B cell (primary cell): ENCODE results near the gene CMYA5. TPM values are rescaled to one million over a fixed set of nuclear protein-coding genes. Genes with fewer than 3 reads are reported as not detected.

Experiments
- ATAC-seq: fragments of 200-7000 bp; cut with Tn5 transposase; one replicate; pipeline ENCODE4 v1.10.0; 2021; ENCODE audit warnings: low read depth, mild to moderate bottlenecking, moderate number of reproducible peaks, moderate library complexity
- CTCF ChIA-PET: fragments of 350-600 bp; sonication (Branson Sonifier 250); formaldehyde crosslinking; loops from one replicate; lab custom pipeline; 2021; ENCODE audit warnings: antibody characterized with exemption, inconsistent platforms; lab: Charles Lee
- POLR2A ChIA-PET: fragments of 350-600 bp; sonication (Branson Sonifier 250); formaldehyde crosslinking; loops from one replicate; lab custom pipeline; 2021; ENCODE audit warnings: antibody characterized with exemption; lab: Charles Lee
- DNase-seq: peaks from one replicate; pipeline ENCODE4 v3.0.0; 2013
- H2AFZ ChIP-seq: 2 replicates; pipeline ENCODE4 v1.6.1; 2012; ENCODE audit warnings: mild to moderate bottlenecking, low read depth, low read length; ENCODE audit not compliant: insufficient read depth, poor library complexity, severe bottlenecking
- H3K27ac ChIP-seq, 2 donors: 1 replicate in 1 of 2; 2 replicates in 1 of 2; pipeline ENCODE4 v1.5.1; 2012 to 2013; ENCODE audit warnings: low read length in 2 of 2, mild to moderate bottlenecking in 2 of 2, moderate library complexity in 1 of 2
- H3K27me3 ChIP-seq, 4 experiments: fragments of 200-600 bp in 1 of 4; sonication (generic) in 1 of 4; replicated peaks in 1 of 4; 1 replicate in 2 of 4; 2 replicates in 2 of 4; pipeline versions ENCODE4 v1.6.1 to v1.7.0; 2013 to 2016; ENCODE audit warnings: low read length in 3 of 4, mild to moderate bottlenecking in 2 of 4, mixed read lengths in 1 of 4, moderate library complexity in 1 of 4; ENCODE audit not compliant: insufficient read depth in 4 of 4, control insufficient read depth in 3 of 4; ENCODE audit errors: control extremely low read depth in 1 of 4
- H3K36me3 ChIP-seq, 2 experiments: replicated peaks in 1 of 2; 1 replicate in 1 of 2; 2 replicates in 1 of 2; pipeline versions ENCODE4 v1.6.1 to v1.7.1; 2013; ENCODE audit warnings: low read length in 1 of 2; ENCODE audit not compliant: insufficient read depth in 2 of 2, control insufficient read depth in 1 of 2; ENCODE audit errors: control extremely low read depth in 1 of 2, extremely low read depth in 1 of 2
- H3K4me1 ChIP-seq, 2 donors: fragments of 200-600 bp in 1 of 2; sonication (generic) in 1 of 2; 1 replicate in 1 of 2; 2 replicates in 1 of 2; pipeline versions ENCODE4 v1.5.1 to v1.6.1; 2013 to 2017; ENCODE audit warnings: low read length in 2 of 2; ENCODE audit not compliant: control insufficient read depth in 2 of 2, insufficient read depth in 2 of 2
- H3K4me2 ChIP-seq: replicated peaks from 2 replicates; pipeline ENCODE3; 2012; ENCODE audit warnings: mild to moderate bottlenecking, low read depth, low read length; ENCODE audit not compliant: poor library complexity, severe bottlenecking
- H3K4me3 ChIP-seq, 5 experiments: fragments of 200-600 bp in 1 of 5; sonication (generic) in 1 of 5; 1 replicate in 3 of 5; 2 replicates in 2 of 5; pipeline versions ENCODE4 v1.5.1 to v1.7.0; 2011 to 2016; ENCODE audit warnings: low read length in 4 of 5, mild to moderate bottlenecking in 4 of 5, low read depth in 2 of 5, control low read depth in 1 of 5, moderate library complexity in 1 of 5; ENCODE audit not compliant: insufficient read depth in 1 of 5; ENCODE audit errors: control extremely low read depth in 1 of 5, extremely low read depth in 1 of 5
- H3K79me2 ChIP-seq: fragments of 200-600 bp; sonication (generic); one replicate; pipeline ENCODE4 v1.6.0; 2016; ENCODE audit warnings: low read length; ENCODE audit not compliant: control insufficient read depth, insufficient read depth
- H3K9ac ChIP-seq: fragments of 200-600 bp; sonication (generic); 2 replicates; pipeline ENCODE4 v1.6.1; 2017; ENCODE audit warnings: mild to moderate bottlenecking, low read length, moderate library complexity
- H3K9me3 ChIP-seq, 3 donors: one replicate each; pipeline versions ENCODE4 v1.6.1 to v1.7.1; 2013; ENCODE audit warnings: low read length in 2 of 3; ENCODE audit not compliant: control insufficient read depth in 2 of 3, insufficient read depth in 1 of 3; ENCODE audit errors: control extremely low read depth in 1 of 3
- H4K20me1 ChIP-seq: 2 replicates; pipeline ENCODE4 v1.6.0; 2012; ENCODE audit warnings: mild to moderate bottlenecking, low read length; ENCODE audit not compliant: insufficient read depth, control insufficient read depth, poor library complexity, severe bottlenecking
- H3K27ac Mint-ChIP-seq: one replicate; pipeline ENCODE4 v1.8.0; 2021; ENCODE audit warnings: mixed read lengths
- H3K27me3 Mint-ChIP-seq: one replicate; pipeline ENCODE4 v1.8.0; 2021; ENCODE audit warnings: mixed read lengths
- H3K4me1 Mint-ChIP-seq: one replicate; pipeline ENCODE4 v1.8.0; 2021; ENCODE audit warnings: mixed read lengths
- H3K4me3 Mint-ChIP-seq: one replicate; pipeline ENCODE4 v1.8.0; 2021; ENCODE audit warnings: mixed read lengths
- H3K9me3 Mint-ChIP-seq: one replicate; pipeline ENCODE4 v1.8.0; 2022; ENCODE audit warnings: mixed read lengths; ENCODE audit not compliant: insufficient read depth
- CTCF ChIP-seq: fragments of 200-600 bp; IDR thresholded peaks from one replicate; pipeline ENCODE4 v1.8.0; 2022; ENCODE audit warnings: antibody characterized with exemption, mild to moderate bottlenecking
- EZH2 ChIP-seq: IDR thresholded peaks from 2 replicates; pipeline ENCODE4 v1.6.1; 2012; ENCODE audit warnings: borderline replicate concordance, low read depth, mild to moderate bottlenecking, moderate library complexity, low read length; ENCODE audit not compliant: insufficient read depth, poor library complexity, severe bottlenecking
- WGBS: methylation state at CpG from one replicate; pipeline ENCODE4 v1.1.5; 2013; ENCODE audit warnings: missing lambda C conversion rate; ENCODE audit not compliant: insufficient coverage; 5-methylcytosine and 5-hydroxymethylcytosine counted together
- intact Hi-C: fragments of 100-400 bp; cut with micrococcal nuclease; formaldehyde crosslinking; loops from one replicate; pipeline ENCODE4 v1.10.0; 2022
- polyA plus RNA-seq: library from polyadenylated mRNA; depleted of rRNA; stranded (reverse); fragments of >200 nt; gene quantifications from 2 replicates; pipeline ENCODE4 v1.2.3, GENCODE V29; 2012
- total RNA-seq, 2 donors: library from RNA; stranded (reverse); fragments of 120-200 nt in 1 of 2; gene quantifications; 1 replicate in 1 of 2; 2 replicates in 1 of 2; pipeline versions ENCODE4 v1.2.3 to v1.2.4, GENCODE V29; 2013 to 2022

The CMYA5 gene
- total and polyA plus RNA-seq, 2 donors (not counting 1 experiment from before 2014, with no cell fraction given) = 0.01 to 0.25 TPM

DNA sequence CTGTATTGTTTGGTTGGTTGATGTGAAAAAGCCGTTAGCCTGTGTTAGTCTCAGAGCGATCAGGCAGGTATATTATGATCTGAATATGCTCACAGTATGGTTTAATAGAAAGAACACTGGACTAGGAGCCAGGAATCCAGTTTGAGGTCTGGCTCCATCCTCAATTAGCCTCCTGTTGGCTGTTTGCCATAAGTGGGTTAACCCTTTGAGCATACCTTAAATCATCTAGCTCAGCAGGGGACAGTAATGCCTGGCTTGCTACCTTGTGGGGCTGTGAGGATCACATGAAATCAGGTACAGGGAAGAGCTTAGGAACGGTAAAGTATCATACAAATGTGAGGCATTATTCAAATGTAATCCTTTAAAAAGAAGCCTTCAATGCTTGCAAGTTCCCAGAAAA is 104.7 kb downstream of the CMYA5 start:
- H3K4me3 ChIP-seq = no peak overlapping the region
- TF ChIP-seq EZH2 (no peak), CTCF (no peak)
- ATAC-seq (no peak), DNase-seq (no peak)
- Mint-ChIP-seq H3K27ac (no peak overlapping the region), H3K27me3 (peaks cover 10% of the 10 kb centered on the region), H3K4me1 (no peaks in the 10 kb centered on the region), H3K4me3 (no peak overlapping the region), H3K9me3 (no peaks in the 10 kb centered on the region)
- H2AFZ ChIP-seq = no peak overlapping the region
- no peaks in the 10 kb centered on the region for H3K36me3 ChIP-seq
- POLR2A ChIA-PET = no interaction called here
- H3K27me3 ChIP-seq = no peaks in the 10 kb centered on the region
- no peaks in the 10 kb centered on the region for H3K9me3 ChIP-seq
- H3K4me2 ChIP-seq = no peak overlapping the region
- H4K20me1 ChIP-seq = no peaks in the 10 kb centered on the region
- H3K79me2 ChIP-seq = no peaks in the 10 kb centered on the region
- H3K27ac ChIP-seq = no peak overlapping the region
- CTCF ChIA-PET = no interaction called here
- intact Hi-C loops = no loop called here
- H3K9ac ChIP-seq = no peak overlapping the region
- H3K4me1 ChIP-seq = no peaks in the 10 kb centered on the region
- 100% methylated on average over 2 of the region's 3 CpGs for WGBS

DNA sequence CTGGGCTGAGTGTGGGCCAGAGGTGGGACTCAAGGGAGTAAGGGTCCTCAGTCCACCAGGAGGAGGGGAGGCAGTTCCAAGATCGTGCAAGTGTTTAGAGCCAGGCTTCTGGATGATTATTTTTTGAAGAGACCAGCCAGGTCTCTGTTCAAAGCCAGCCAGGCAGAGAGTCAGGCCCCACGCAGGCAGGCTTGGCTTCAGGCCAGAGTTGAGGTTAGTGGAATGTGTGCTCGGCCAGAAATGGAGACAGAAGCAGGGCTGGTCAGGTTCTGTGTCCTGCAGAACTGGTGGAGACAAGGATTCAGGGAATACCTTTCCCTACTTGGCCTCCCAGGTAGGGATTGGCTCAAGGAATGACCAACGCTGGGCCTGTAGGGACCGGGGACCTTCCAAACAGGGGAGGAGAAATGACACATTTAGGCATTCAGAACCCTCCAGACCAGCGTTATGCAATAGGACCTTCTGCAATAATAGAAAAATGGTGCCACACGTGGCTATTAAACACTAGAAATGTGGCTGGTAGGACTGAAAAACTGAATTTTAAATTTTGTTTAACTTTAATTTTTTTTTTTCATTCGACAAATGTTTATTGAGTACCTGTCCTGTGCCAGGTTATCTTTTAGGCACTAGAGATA is 106.2 kb downstream of the CMYA5 start:
- H3K4me3 Mint-ChIP-seq = no peak overlapping the region
- Histone ChIP-seq H3K9ac (no peak overlapping the region), H3K4me2 (no peak overlapping the region), H3K4me1 (peaks cover 1 to 2% of the 10 kb centered on the region in 2 donors), H3K36me3 (no peaks in the 10 kb centered on the region), H3K9me3 (no peaks in the 10 kb centered on the region), H2AFZ (no peak overlapping the region), H3K79me2 (no peaks in the 10 kb centered on the region), H3K27ac (no peak overlapping the region), H3K4me3 (no peak overlapping the region), H3K27me3 (no peaks in the 10 kb centered on the region), H4K20me1 (no peaks in the 10 kb centered on the region)
- H3K27me3 Mint-ChIP-seq = peaks cover 1% of the 10 kb centered on the region
- POLR2A ChIA-PET = no interaction called here
- H3K4me1 Mint-ChIP-seq = peaks cover under 1% of the 10 kb centered on the region
- H3K27ac Mint-ChIP-seq = no peak overlapping the region
- TF ChIP-seq EZH2 (no peak), CTCF (no peak)
- no peak for DNase-seq
- intact Hi-C loops = no loop called here
- CTCF ChIA-PET = no interaction called here
- 77% methylated on average over 7 of the region's 8 CpGs for WGBS
- no peaks in the 10 kb centered on the region for H3K9me3 Mint-ChIP-seq
- no peak for ATAC-seq
